HepG2 (cell line): ENCODE data around the gene DOCK10. TPM values are rescaled to one million over a fixed set of nuclear protein-coding genes. Genes with fewer than 3 reads are reported as not detected.

Experiments
- ATAC-seq: fragments of 200-7000 bp; cut with Tn5 transposase; 3 replicates; pipeline ENCODE4 v1.9.1; 2020; ENCODE audit warnings: mild to moderate bottlenecking, moderate library complexity
- BruUV-seq: library from RNA; stranded (reverse); fragments of 400-500 nt; replicated peaks from 2 replicates; lab custom pipeline; 2021; lab: Mats Ljungman, UMichigan
- CTCF ChIA-PET: fragments of 300-600 bp; formaldehyde crosslinking; extraction: SDS; loops from one replicate; lab custom pipeline; 2021; ENCODE audit warnings: low total read pairs, inconsistent platforms, low intra/inter-chr PET ratio; lab: Yijun Ruan, JAX
- POLR2A ChIA-PET: fragments of 350-600 bp; sonication (Branson Sonifier 250); formaldehyde crosslinking; loops from one replicate; lab custom pipeline; 2020; ENCODE audit warnings: antibody characterized with exemption, inconsistent platforms; lab: Yijun Ruan, JAX
- DNase-seq: peaks from one replicate; pipeline ENCODE4 v3.0.0-alpha.2; 2015; ENCODE audit warnings: low spot score
- FAIRE-seq: peaks from 3 replicates; lab custom pipeline; 2011; peaks lifted over from hg19 to GRCh38; lab: Jason Lieb, UNC
- H2AFZ ChIP-seq: one replicate; pipeline ENCODE4 v1.6.1; 2011; ENCODE audit warnings: low read length, inconsistent platforms
- H3K27ac ChIP-seq: fragments of 300-600 bp; 3 replicates; pipeline ENCODE4 v1.8.0; 2011; ENCODE audit warnings: mixed run types, mild to moderate bottlenecking, mixed read lengths, low read length, inconsistent platforms; ENCODE audit not compliant: insufficient read depth; ENCODE audit errors: extremely low read length
- H3K27me3 ChIP-seq, 2 experiments: fragments of 200-600 bp in 1 of 2; 2 replicates in 1 of 2; 3 replicates in 1 of 2; pipeline versions ENCODE4 v1.6.0 to v1.8.0; 2011; ENCODE audit warnings: low read length in 2 of 2, mild to moderate bottlenecking in 2 of 2, moderate library complexity in 2 of 2, inconsistent platforms in 1 of 2; ENCODE audit not compliant: insufficient read depth in 2 of 2, control insufficient read depth in 1 of 2
- H3K36me3 ChIP-seq, 2 experiments: fragments of 200-600 bp in 1 of 2; replicated peaks in 1 of 2; 2 replicates in 1 of 2; 3 replicates in 1 of 2; pipeline versions ENCODE4 v1.5.1 to v1.8.0; 2011; ENCODE audit warnings: low read length in 2 of 2, inconsistent platforms in 1 of 2; ENCODE audit not compliant: insufficient read depth in 2 of 2, control insufficient read depth in 1 of 2
- H3K4me1 ChIP-seq: 2 replicates; pipeline ENCODE4 v1.5.1; 2012; ENCODE audit warnings: low read length, inconsistent platforms; ENCODE audit not compliant: insufficient read depth
- H3K4me2 ChIP-seq: 2 replicates; pipeline ENCODE4 v1.6.0; 2011; ENCODE audit warnings: low read depth, low read length, inconsistent platforms
- H3K4me3 ChIP-seq, 3 experiments: fragments of 200-600 bp in 1 of 3; sonication (generic), shearing (Covaris generic) in 1 of 3; replicated peaks in 1 of 3; 2 replicates each; pipeline ENCODE4 v1.5.1; 2011 to 2016; ENCODE audit warnings: low read length in 3 of 3, inconsistent platforms in 2 of 3, low read depth in 2 of 3, mild to moderate bottlenecking in 2 of 3, control low read depth in 1 of 3, mixed read lengths in 1 of 3; ENCODE audit not compliant: insufficient read depth in 1 of 3
- H3K79me2 ChIP-seq: one replicate; pipeline ENCODE4 v1.6.1; 2011; ENCODE audit warnings: low read length, inconsistent platforms; ENCODE audit not compliant: insufficient read depth
- H3K9ac ChIP-seq: 2 replicates; pipeline ENCODE4 v1.6.0; 2011; ENCODE audit warnings: mild to moderate bottlenecking, low read depth, low read length, inconsistent platforms; ENCODE audit not compliant: insufficient read depth
- H3K9me3 ChIP-seq: 2 replicates; pipeline ENCODE4 v1.5.1; 2012; ENCODE audit warnings: mild to moderate bottlenecking, low read length
- H4K20me1 ChIP-seq: 2 replicates; pipeline ENCODE4 v1.6.0; 2011; ENCODE audit warnings: inconsistent platforms, mild to moderate bottlenecking, low read length, moderate library complexity; ENCODE audit not compliant: insufficient read depth
- AHDC1 ChIP-seq: sonication (generic); formaldehyde crosslinking; IDR thresholded peaks from 2 replicates; pipeline ENCODE4 v1.5.1; 2020; ENCODE audit warnings: mild to moderate bottlenecking, missing genetic modification reagents, borderline replicate concordance
- CTCF ChIP-seq: sonication (generic); formaldehyde crosslinking; IDR thresholded peaks from 2 replicates; pipeline ENCODE4 v1.5.0; 2020; ENCODE audit warnings: mild to moderate bottlenecking, missing genetic modification reagents, moderate library complexity
- DBP ChIP-seq: sonication (generic); formaldehyde crosslinking; IDR thresholded peaks from 2 replicates; pipeline ENCODE4 v1.4.0; 2020; ENCODE audit warnings: missing genetic modification reagents; ENCODE audit errors: not compliant biosample characterization
- MYNN ChIP-seq: sonication (generic); formaldehyde crosslinking; IDR thresholded peaks from 2 replicates; pipeline ENCODE4 v1.4.0; 2020; ENCODE audit warnings: mild to moderate bottlenecking, low read depth, missing genetic modification reagents
- NR2C2 ChIP-seq: sonication (generic); formaldehyde crosslinking; IDR thresholded peaks from 2 replicates; pipeline ENCODE4 v1.4.0; 2020; ENCODE audit warnings: missing genetic modification reagents, mild to moderate bottlenecking, moderate library complexity, borderline replicate concordance
- SMAD3 ChIP-seq: sonication (generic); formaldehyde crosslinking; IDR thresholded peaks from 2 replicates; pipeline ENCODE4 v1.4.0; 2020; ENCODE audit warnings: missing genetic modification reagents
- SMYD3 ChIP-seq: sonication (generic); formaldehyde crosslinking; IDR thresholded peaks from 2 replicates; pipeline ENCODE4 v1.8.1; 2023; ENCODE audit warnings: mild to moderate bottlenecking, missing genetic modification reagents
- STAG1 ChIP-seq: sonication (generic); formaldehyde crosslinking; IDR thresholded peaks from 2 replicates; pipeline ENCODE4 v1.4.0; 2020; ENCODE audit warnings: missing genetic modification reagents
- WGBS: methylation state at CpG from one replicate; pipeline ENCODE4 v1.1.6; 2017; ENCODE audit warnings: low lambda C conversion rate; 5-methylcytosine and 5-hydroxymethylcytosine counted together
- in situ Hi-C: cut with HindIII; loops from 2 replicates; pipeline ENCODE4 v1.10.0; 2017; ENCODE audit warnings: low pct_unique_long_range_greater_than_20kb; ENCODE audit not compliant: extremely low pct_ligation_motif_present
- intact Hi-C: fragments of 100-400 bp; cut with micrococcal nuclease; formaldehyde crosslinking; loops from one replicate; pipeline ENCODE4 v1.10.0; 2022; ENCODE audit not compliant: unreplicated experiment
- polyA plus RNA-seq, 8 experiments: library from polyadenylated mRNA; depleted of rRNA in 3 of 8; stranded (reverse) in 7 of 8; unstranded in 1 of 8; fragments of >200 nt; fragmentation: Illumina TruSeq in 4 of 8; extraction: Trizol in 4 of 8; gene quantifications; 2 replicates each; pipeline versions ENCODE4 v1.2.1 to v1.2.3, GENCODE V29; 2011 to 2016; ENCODE audit warnings: low read depth in 4 of 8, missing spikeins in 1 of 8, mixed read lengths in 1 of 8; ENCODE audit not compliant: insufficient read depth in 1 of 8
- total RNA-seq, 5 experiments: library from RNA; depleted of rRNA; stranded (reverse); fragments of >200 nt; fragmentation: Illumina TruSeq; extraction: Trizol; gene quantifications; 2 replicates each; pipeline ENCODE4 v1.2.3, GENCODE V29; 2016; ENCODE audit warnings: low read depth in 1 of 5

DOCK10 gene
- total and polyA plus RNA-seq, 2 of the 13 experiments (the other 11 are each of a cell fraction or from before 2014, with no cell fraction given) = not detected

GRCh38 chr2:225002656-225003045, 39.6 kb downstream of the DOCK10 start:
- in situ Hi-C loops = no loop called here
- Histone ChIP-seq H3K4me3 (no peak overlapping the region), H3K79me2 (no peaks in the 10 kb centered on the region), H3K27ac (no peak overlapping the region), H3K27me3 (no peaks in the 10 kb centered on the region), H3K4me2 (no peak overlapping the region), H3K4me1 (no peaks in the 10 kb centered on the region), H4K20me1 (no peaks in the 10 kb centered on the region), H3K36me3 (no peaks in the 10 kb centered on the region), H3K9me3 (no peaks in the 10 kb centered on the region), H2AFZ (no peak overlapping the region), H3K9ac (no peak overlapping the region)
- peak; percentile 72 for ATAC-seq
- WGBS = 11% methylated on average over 5 of the region's 5 CpGs
- intact Hi-C loops = loop anchor here (1.0 to 2.0 kb wide), 2 partner anchors 153 to 658 kb away; no protein-coding TSS in a partner anchor
- FAIRE-seq = no peak
- ChIA-PET POLR2A (no interaction called here), CTCF (interaction anchor here (1.1 to 1.7 kb wide), 2 partner anchors 646 to 657 kb away, joined by 3 to 5 read pairs; no protein-coding TSS in a partner anchor)
- BruUV-seq = no TSS peak
- DNase-seq = no peak
- TF ChIP-seq SMYD3 (no peak), CTCF (CRISPR knock-in tag) (peak; percentile 20; the same call in 1 of the 2 replicates)

GRCh38 chr2:225002039-225002655, 40.1 kb downstream of the DOCK10 start:
- Histone ChIP-seq H3K36me3 (no peaks in the 10 kb centered on the region), H3K9me3 (no peaks in the 10 kb centered on the region), H3K79me2 (no peaks in the 10 kb centered on the region), H3K9ac (no peak overlapping the region), H4K20me1 (no peaks in the 10 kb centered on the region), H3K4me3 (no peak overlapping the region), H3K4me2 (no peak overlapping the region), H3K27ac (no peak overlapping the region), H3K27me3 (no peaks in the 10 kb centered on the region), H3K4me1 (no peaks in the 10 kb centered on the region), H2AFZ (no peak overlapping the region)
- in situ Hi-C loops (no loop called here), intact Hi-C loops (loop anchor here (1.0 to 2.0 kb wide), 2 partner anchors 153 to 659 kb away; no protein-coding TSS in a partner anchor)
- ChIA-PET CTCF (interaction anchor here (1.1 to 1.7 kb wide), 2 partner anchors 645 to 658 kb away, joined by 3 to 5 read pairs; no protein-coding TSS in a partner anchor), POLR2A (no interaction called here)
- peak; percentile 83 for ATAC-seq
- FAIRE-seq = peak; percentile 34
- DNase-seq = peak; percentile 54
- WGBS = 33% methylated on average over 6 of the region's 6 CpGs
- no TSS peak for BruUV-seq
- TF ChIP-seq STAG1 (CRISPR knock-in tag) (peak; percentile 59), AHDC1 (CRISPR knock-in tag) (no peak), SMAD3 (CRISPR knock-in tag) (no peak), MYNN (CRISPR knock-in tag) (no peak), NR2C2 (CRISPR knock-in tag) (no peak), DBP (CRISPR knock-in tag) (no peak)
